GM21423 (cell line): ENCODE data around the gene NYNRIN.
"Not testable (repeated sequence)": the region's sequence is repeated elsewhere in the genome, so short reads cannot be mapped to it uniquely, and the experiment has no call there.

Experiments used
- ATAC-seq: cut with Tn5 transposase; IDR thresholded peaks from one replicate; pipeline ENCODE4 v1.9.1; 2021; ENCODE audit warnings: mild to moderate bottlenecking, moderate library complexity; ENCODE audit not compliant: unreplicated experiment

NYNRIN gene

GRCh38 chr14:24369907-24370687 is 28.7 kb upstream of the NYNRIN start:
- ATAC-seq = no peak

- no peak for ATAC-seq
Observed at GRCh38 chr14:24370748-24371147, 28.1 kb upstream of the NYNRIN start.

- not testable (repeated sequence) for ATAC-seq
Observed at GRCh38 chr14:24371605-24372004, 27.2 kb upstream of the NYNRIN start.

GRCh38 chr14:24372701-24373416 is 25.9 kb upstream of the NYNRIN start:
- ATAC-seq = no peak

DNA sequence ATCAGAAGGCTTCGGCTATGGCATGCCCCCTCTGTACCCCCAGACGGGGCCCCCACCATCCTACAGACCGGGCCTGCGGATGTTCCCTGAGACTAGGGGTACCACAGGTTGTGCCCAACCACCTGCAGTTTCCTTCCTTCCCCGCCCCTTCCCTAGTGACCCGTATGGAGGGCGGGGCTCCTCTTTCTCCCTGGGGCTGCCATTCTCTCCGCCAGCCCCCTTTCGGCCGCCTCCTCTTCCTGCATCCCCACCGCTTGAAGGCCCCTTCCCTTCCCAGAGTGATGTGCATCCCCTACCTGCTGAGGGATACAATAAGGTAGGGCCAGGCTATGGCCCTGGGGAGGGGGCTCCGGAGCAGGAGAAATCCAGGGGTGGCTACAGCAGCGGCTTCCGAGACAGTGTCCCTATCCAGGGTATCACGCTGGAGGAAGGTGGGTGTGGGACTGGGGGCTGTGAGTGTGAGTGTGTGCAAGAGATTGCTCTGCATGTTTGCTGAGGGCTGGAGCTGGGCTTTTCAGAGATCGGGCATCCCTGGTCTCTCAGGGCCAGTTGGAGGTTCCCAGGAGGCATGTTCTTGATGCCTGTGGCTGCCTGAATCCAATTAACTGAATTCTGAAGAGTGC is 22.2 kb upstream of the NYNRIN start:
- ATAC-seq = no peak

DNA sequence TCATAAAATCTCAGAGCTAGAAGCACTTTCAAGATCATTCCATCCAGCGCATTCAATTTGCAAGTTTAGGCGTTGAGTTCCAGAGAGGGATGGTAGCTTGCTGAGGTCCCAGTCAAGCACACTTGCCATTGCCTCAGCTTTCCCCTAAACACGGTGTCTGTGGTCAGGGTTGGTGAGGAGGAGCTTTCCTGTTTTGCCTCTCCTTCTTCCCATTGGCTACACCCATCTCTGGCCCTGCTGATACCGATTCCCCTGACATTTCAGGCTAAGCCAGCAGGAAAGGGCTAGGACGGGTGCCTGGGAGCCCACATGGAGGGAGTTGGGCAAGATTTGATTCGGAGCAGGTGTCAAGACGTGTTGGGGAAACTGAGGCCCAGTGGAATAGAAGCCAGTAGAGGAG is 21.7 kb upstream of the NYNRIN start:
- ATAC-seq = no peak

DNA sequence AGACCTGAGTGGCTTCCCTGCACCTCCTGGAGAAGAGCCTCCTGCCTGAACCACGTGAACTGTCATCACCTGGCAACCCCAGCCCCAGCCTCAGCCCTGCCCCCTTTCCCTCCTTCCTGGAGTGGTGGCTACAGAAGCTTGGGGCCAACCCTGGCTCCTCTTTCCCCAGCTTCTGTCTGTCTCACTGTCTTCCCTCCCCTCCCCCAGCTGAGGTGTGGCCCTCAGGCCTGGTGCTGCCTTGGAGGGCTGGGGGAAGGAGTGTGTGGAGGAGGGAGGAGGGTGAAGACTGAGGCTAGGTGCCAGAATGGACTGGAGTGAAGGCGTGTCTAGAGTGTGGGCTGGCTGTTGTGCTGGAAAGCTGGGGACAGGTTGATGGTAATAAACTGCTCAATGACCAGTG is 21.1 kb upstream of the NYNRIN start:
- no peak for ATAC-seq

DNA sequence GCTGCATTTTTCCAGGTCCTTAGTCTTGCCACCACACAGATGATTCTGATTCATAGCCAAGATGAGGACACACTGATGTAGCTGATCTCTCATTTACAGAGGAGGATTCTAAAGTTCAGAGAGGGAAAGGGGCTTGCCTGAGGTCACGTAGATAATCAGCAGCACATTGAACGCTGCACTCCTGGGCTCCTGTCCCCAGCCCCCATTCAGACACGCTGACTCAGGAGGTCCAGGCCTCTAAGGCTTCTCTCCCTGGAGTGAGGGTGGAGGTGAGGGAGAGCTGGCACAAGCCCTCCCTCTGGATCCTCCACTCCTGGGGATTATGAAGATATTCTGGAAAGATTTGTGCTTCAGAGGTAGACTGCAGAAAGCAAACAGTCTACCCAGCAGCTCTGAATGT is 20.5 kb upstream of the NYNRIN start:
- no peak for ATAC-seq

DNA sequence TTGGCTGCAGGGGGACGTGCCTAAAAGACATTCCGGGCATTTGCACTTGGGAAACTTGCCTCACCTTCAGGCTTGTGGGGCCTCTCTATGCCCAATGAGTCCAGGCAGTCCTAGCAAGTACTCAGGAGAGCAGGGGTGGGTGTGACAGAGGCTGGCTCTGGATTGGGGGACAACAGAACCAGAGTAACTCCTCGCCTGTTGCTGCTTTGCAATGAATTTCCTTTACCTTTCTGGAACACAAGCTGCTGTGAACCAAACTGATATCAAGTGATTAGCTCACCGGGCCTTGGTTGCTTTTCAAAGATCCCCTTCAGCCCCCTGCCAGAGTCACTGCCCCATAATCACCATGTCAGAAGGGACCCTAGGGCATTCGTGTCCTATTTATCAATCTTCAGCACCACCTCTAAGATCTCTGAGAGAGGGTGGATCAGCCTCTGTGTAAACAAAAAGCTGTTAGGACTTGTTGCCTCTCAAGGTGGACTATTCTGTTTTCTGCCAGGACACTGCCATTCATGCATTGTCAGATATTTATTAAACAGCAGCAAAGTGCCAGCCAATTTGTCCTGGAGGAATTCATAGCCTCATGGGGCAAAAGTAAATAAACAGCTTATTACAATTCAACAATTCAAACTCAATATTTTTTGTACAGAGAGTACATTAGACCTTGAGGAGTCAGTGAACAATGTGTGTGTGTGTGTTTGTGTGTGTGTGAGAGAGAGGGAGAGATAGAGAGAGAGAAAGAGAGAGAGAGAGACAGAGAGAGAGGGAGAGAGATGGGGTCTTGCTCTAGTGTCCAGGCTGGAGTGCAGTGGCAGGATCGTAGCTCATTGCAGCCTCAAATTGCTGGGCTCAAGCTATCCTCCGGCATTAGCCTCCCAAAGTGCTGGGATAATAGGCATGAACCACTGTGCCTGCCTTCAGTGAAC is 19.6 kb upstream of the NYNRIN start:
- no peak for ATAC-seq

DNA sequence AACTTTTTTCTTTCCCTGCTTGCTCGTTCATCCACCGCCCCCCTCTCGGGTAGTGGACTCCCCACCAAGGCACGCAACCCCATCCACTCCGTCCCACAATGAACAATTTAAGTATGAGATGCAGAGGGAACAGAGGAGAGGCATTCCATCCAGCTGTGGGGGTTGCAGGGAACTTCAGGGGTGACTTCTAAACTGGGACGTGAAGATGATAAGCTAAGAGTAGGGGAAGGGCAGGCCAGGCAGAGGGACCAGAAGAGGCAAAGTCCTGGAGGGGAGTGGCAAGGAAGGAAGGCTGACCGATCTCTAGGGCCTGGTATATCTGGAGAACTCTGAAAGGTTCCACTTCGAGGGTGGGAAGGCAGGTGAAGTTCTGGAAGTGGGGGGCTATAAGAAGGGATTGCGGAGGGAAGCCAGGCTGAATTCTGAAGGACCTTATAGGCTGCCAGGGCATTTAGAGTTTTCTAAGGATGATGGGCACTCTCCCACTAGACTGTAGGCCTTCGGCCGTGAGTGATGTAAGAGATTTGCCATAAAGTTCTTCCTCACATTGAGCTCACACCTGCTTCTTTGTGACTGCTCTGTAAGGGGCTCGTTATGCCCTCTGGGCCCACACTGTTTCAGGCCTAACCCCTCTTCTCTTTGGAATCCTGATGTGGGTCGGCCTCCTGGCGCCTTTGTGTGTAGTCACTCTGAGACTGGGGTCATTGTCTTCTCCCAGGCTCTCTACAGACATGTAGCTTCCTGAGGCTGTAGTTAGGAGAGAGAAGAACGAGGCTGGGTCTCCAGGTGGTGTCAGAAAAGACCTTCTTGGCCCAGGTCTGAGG is 18.7 kb upstream of the NYNRIN start:
- ATAC-seq = no peak

- ATAC-seq = no peak
Observed at GRCh38 chr14:24381363-24382063, 17.3 kb upstream of the NYNRIN start.

DNA sequence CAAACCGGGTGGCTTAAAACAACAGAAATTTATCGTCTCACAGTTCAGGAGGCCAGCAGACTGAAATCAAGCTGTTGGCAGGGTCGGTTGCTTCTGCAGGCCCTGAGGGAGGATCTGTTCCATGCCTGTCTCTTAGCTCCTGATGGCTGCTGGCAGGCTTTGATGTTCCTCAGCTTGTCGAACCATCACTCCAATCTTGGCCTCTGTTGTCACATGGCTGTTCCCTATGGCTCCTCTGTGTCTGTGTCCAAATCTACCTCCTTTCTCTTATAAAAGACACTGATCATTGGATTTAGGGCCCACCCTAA is 16.8 kb upstream of the NYNRIN start:
- no peak for ATAC-seq

DNA sequence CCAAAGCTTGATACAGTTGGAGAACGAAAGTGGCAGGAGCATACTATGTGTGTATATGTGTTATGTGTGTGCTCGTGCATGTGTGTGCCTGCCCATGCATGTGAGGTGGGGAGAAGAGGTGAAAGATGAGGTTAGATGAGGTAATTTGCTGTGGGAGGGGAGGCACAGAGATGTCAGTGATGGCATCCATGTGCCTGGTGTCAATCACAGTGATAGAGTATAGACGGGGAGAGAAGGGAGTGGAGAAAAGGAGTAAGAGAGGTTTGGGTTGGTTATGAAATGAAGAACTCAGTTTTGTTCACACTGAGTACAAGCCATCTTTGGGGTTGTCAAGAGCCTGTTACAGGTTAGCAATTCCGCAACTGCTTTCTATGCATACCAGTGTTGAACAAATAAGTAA is 14.6 kb upstream of the NYNRIN start:
- no peak for ATAC-seq

- ATAC-seq = no peak
Observed at GRCh38 chr14:24385524-24385923, 13.3 kb upstream of the NYNRIN start.

- no peak for ATAC-seq
Observed at GRCh38 chr14:24387009-24387345, 11.8 kb upstream of the NYNRIN start.

DNA sequence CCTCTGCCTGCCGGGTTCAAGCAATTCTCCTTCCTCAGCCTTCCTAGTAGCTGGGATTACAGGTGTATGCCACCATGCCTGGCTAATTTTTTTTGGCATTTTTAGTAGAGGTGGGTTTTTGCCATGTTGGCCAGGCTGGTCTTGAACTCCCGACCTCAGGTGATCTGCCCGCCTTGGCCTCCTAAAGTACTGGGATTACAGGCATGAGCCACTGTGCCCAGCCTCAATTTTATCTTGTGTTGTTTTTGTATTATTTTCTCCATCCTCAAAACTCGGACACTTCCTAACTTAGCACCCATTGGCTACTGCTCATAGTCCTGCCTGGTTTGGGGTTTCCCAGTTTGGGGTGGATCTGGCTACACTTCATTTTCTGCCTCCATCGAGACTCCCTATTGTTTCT is 11.2 kb upstream of the NYNRIN start:
- not testable (repeated sequence) for ATAC-seq

DNA sequence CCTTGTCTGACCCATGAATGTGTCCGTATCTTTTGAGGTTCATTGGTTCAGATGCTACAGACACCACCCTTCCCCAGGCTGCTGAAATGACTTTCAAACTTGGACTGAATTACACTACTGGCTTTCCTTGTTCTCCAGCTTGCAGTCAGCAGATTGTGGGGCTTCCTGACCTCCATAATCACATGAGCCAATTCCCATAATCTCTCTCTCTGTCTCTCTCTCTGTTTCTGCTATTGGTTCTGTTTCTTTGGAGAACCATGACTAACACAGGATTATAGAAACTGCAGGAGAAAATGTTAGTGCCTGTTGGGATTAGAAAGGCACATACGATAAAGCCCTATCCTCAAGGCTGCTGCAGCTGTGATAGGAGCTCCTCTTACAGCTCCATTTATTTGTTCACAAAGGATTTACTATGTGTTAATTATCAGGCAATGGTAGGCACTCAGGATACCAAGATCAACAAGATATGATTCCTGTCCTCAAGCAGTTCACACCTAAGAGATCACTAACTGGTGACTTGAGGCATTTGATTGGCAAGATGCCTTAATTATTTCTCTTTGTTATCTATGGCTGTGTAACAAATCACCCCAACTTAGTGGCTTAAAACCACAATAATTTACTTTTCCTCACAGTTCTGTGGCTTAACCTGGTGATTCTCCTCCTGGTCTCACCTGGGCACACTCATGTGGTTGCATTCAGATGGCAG is 10.2 kb upstream of the NYNRIN start:
- ATAC-seq = no peak

GRCh38 chr14:24389226-24389848 is 9.5 kb upstream of the NYNRIN start:
- ATAC-seq = no peak
